ENCODE data around the gene MAN2A1. TPM values are rescaled to one million over a fixed set of nuclear protein-coding genes. Genes with fewer than 3 reads are reported as not detected.

Gene MAN2A1
- total RNA-seq, 2 donors from 2014 or later, result 60.7 to 62.1 TPM

- Mint-ChIP-seq H3K27me3 (ENCODE audit: insufficient read depth) (peaks cover 11% of the 10 kb centered on the region), H3K27ac (no peak overlapping the region), H3K4me3 (no peak overlapping the region), H3K9me3 (no peaks in the 10 kb centered on the region), H3K4me1 (peaks cover 8% of the 10 kb centered on the region), H3K36me3 (ENCODE audit: low read depth) (no peaks in the 10 kb centered on the region)
- Histone ChIP-seq H3K9me3 (ENCODE audit: control insufficient read depth, low read length) (no peaks in the 10 kb centered on the region), H3K27me3 (ENCODE audit: control insufficient read depth, insufficient read depth, low read length, poor library complexity, severe bottlenecking) (no peaks in the 10 kb centered on the region), H3K27ac (ENCODE audit: low read depth, low read length) (no peak overlapping the region), H3K4me1 (ENCODE audit: control insufficient read depth, insufficient read depth, low read length) (no peaks in the 10 kb centered on the region), H3K36me3 (ENCODE audit: control insufficient read depth, insufficient read depth, low read length) (no peaks in the 10 kb centered on the region), H3K9ac (ENCODE audit: extremely low read depth, low read length, poor library complexity, severe bottlenecking) (no peak overlapping the region), H3K4me3 (ENCODE audit: low read length) (no peak overlapping the region)
- DNase-seq, result no peak
- WGBS, 2 experiments (ENCODE audit: insufficient coverage in 1 of 2, insufficient read length in 1 of 2), result 86 to 100% methylated on average over 2 to 3 of the region's 3 CpGs
- TF ChIP-seq CTCF (conservative IDR thresholded peaks at IDR 0.05), result no peak
These were observed 11.3 kb upstream of the MAN2A1 start for GRCh38 chr5:109678447-109678846.

- H3K9me3 Mint-ChIP-seq, result no peaks in the 10 kb centered on the region
- Histone ChIP-seq H3K4me1 (ENCODE audit: control insufficient read depth, insufficient read depth, low read length) (no peaks in the 10 kb centered on the region), H3K9ac (ENCODE audit: extremely low read depth, low read length, poor library complexity, severe bottlenecking) (no peak overlapping the region), H3K36me3 (ENCODE audit: control insufficient read depth, insufficient read depth, low read length) (no peaks in the 10 kb centered on the region), H3K27ac (ENCODE audit: low read depth, low read length) (no peak overlapping the region), H3K9me3 (ENCODE audit: control insufficient read depth, low read length) (no peaks in the 10 kb centered on the region), H3K27me3 (ENCODE audit: control insufficient read depth, insufficient read depth, low read length, poor library complexity, severe bottlenecking) (no peaks in the 10 kb centered on the region), H3K4me3 (ENCODE audit: low read length) (no peak overlapping the region)
- DNase-seq, result no peak
- peaks cover 13% of the 10 kb centered on the region for H3K4me1 Mint-ChIP-seq
- peaks cover 13% of the 10 kb centered on the region for H3K27me3 Mint-ChIP-seq (ENCODE audit: insufficient read depth)
- no peaks in the 10 kb centered on the region for H3K36me3 Mint-ChIP-seq (ENCODE audit: low read depth)
- 96 to 100% methylated on average over 3 of the region's 3 CpGs for WGBS, 2 experiments (ENCODE audit: insufficient coverage in 1 of 2, insufficient read length in 1 of 2)
- H3K27ac Mint-ChIP-seq, result no peak overlapping the region
- TF ChIP-seq CTCF (conservative IDR thresholded peaks at IDR 0.05), result no peak
- no peak overlapping the region for H3K4me3 Mint-ChIP-seq
These were observed 8.0 kb upstream of the MAN2A1 start for GRCh38 chr5:109681763-109682162.

- H3K4me1 Mint-ChIP-seq, result peaks cover 13% of the 10 kb centered on the region
- no peak overlapping the region for H3K4me3 ChIP-seq (ENCODE audit: low read length)
- H3K4me1 ChIP-seq (ENCODE audit: control insufficient read depth, insufficient read depth, low read length), result no peaks in the 10 kb centered on the region
- H3K4me3 Mint-ChIP-seq, result no peak overlapping the region
- no peaks in the 10 kb centered on the region for H3K36me3 Mint-ChIP-seq (ENCODE audit: low read depth)
- H3K9ac ChIP-seq (ENCODE audit: extremely low read depth, low read length, poor library complexity, severe bottlenecking), result no peak overlapping the region
- H3K27me3 Mint-ChIP-seq (ENCODE audit: insufficient read depth), result peaks cover 14% of the 10 kb centered on the region
- H3K36me3 ChIP-seq (ENCODE audit: control insufficient read depth, insufficient read depth, low read length), result no peaks in the 10 kb centered on the region
- no peaks in the 10 kb centered on the region for H3K27me3 ChIP-seq (ENCODE audit: control insufficient read depth, insufficient read depth, low read length, poor library complexity, severe bottlenecking)
- peak overlapping the region; percentile 14 for H3K27ac Mint-ChIP-seq
- no peak for DNase-seq
- peaks cover 3% of the 10 kb centered on the region for H3K9me3 ChIP-seq (ENCODE audit: control insufficient read depth, low read length)
- H3K9me3 Mint-ChIP-seq, result no peaks in the 10 kb centered on the region
- H3K27ac ChIP-seq (ENCODE audit: low read depth, low read length), result no peak overlapping the region
- WGBS, 2 experiments (ENCODE audit: insufficient coverage in 1 of 2, insufficient read length in 1 of 2), result 44 to 69% methylated on average over 1 to 2 of the region's 2 CpGs
- no peak for TF ChIP-seq CTCF (conservative IDR thresholded peaks at IDR 0.05)
These were observed 7.3 kb upstream of the MAN2A1 start for GRCh38 chr5:109682383-109682782.
